ENCODE measurements around the gene SNED1. TPM values are rescaled to one million over a fixed set of nuclear protein-coding genes. Genes with fewer than 3 reads are reported as not detected.

The SNED1 gene
- total and polyA plus RNA-seq, 9 of the 15 experiments (the other 6 are each of a cell fraction or from before 2014, with no cell fraction given), result 0.03 to 0.07 (median 0.05) TPM; not detected in 5

- no peaks in the 10 kb centered on the region for H3K36me3 ChIP-seq (ENCODE audit: control insufficient read depth, insufficient read depth, low read length)
- POLR2A ChIA-PET, result no interaction called here
These were observed 44.7 kb upstream of the SNED1 start for GRCh38 chr2:240953426-240954410.

More at GRCh38 chr2:240953426-240954410, 44.7 kb upstream of the SNED1 start:
- Histone ChIP-seq H3K9me3 (replicated peaks; ENCODE audit: control insufficient read depth, insufficient read depth, low read depth, low read length) (no peaks in the 10 kb centered on the region), H3K27me3 (ENCODE audit: control insufficient read depth in 2 of 2, insufficient read depth in 2 of 2, low read length in 2 of 2) (peaks cover 0 to 29% of the 10 kb centered on the region in 2 experiments; a peak in 2 of 5 replicates), H3K4me1 (replicated peaks in 1 of 2; ENCODE audit: control insufficient read depth in 2 of 2, insufficient read depth in 2 of 2, low read length in 2 of 2) (no peaks in the 10 kb centered on the region), H2AFZ (ENCODE audit: low read depth, low read length) (no peak overlapping the region), H3K79me2 (ENCODE audit: control insufficient read depth, insufficient read depth, low read length) (no peaks in the 10 kb centered on the region), H3K9ac (ENCODE audit: insufficient read depth in 1 of 2, low read depth in 2 of 2, low read length in 2 of 2) (no peak overlapping the region), H4K20me1 (replicated peaks; ENCODE audit: control insufficient read depth, insufficient read depth, low read length) (no peaks in the 10 kb centered on the region), H3K27ac (ENCODE audit: extremely low read depth, low read depth, low read length) (no peak overlapping the region), H3K9me1 (ENCODE audit: control insufficient read depth, insufficient read depth, low read length) (no peaks in the 10 kb centered on the region), H3K4me3 (no peak overlapping the region), H3K4me2 (ENCODE audit: insufficient read depth, low read length) (no peak overlapping the region)
- ATAC-seq (no peak), FAIRE-seq (no peak), DNase-seq (ENCODE audit: extremely low read depth in 1 of 4, low spot score in 3 of 4) (no peak)
- 3% methylated on average over 11 of the region's 14 CpGs for WGBS (ENCODE audit: insufficient coverage, low coverage, missing lambda C conversion rate)
- intact Hi-C loops (cut with micrococcal nuclease), result no loop called here
- in situ Hi-C loops (cut with MboI), result no loop called here
- no TSS peak for BruUV-seq (replicated peaks)
- no peak for TF ChIP-seq CHD2 (IDR thresholded peaks at IDR 0.05; ENCODE audit: low read depth, low read length)
- TF ChIP-seq, protein P1, sequence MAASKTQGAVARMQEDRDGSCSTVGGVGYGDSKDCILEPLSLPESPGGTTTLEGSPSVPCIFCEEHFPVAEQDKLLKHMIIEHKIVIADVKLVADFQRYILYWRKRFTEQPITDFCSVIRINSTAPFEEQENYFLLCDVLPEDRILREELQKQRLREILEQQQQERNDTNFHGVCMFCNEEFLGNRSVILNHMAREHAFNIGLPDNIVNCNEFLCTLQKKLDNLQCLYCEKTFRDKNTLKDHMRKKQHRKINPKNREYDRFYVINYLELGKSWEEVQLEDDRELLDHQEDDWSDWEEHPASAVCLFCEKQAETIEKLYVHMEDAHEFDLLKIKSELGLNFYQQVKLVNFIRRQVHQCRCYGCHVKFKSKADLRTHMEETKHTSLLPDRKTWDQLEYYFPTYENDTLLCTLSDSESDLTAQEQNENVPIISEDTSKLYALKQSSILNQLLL (CRISPR knock-in tag; IDR thresholded peaks at IDR 0.05; ENCODE audit: borderline replicate concordance), result no peak
- no peak for TF ChIP-seq ZEB2 (IDR thresholded peaks at IDR 0.05)
- TF ChIP-seq ZBTB1 (CRISPR knock-in tag; IDR thresholded peaks at IDR 0.05; ENCODE audit: borderline replicate concordance, low read depth), result no peak
- no peak for TF ChIP-seq SNIP1 (IDR thresholded peaks at IDR 0.05; ENCODE audit: low read depth)
- TF ChIP-seq TGIF2 (CRISPR knock-in tag; IDR thresholded peaks at IDR 0.05), result no peak
- TF ChIP-seq ZNF717 (CRISPR knock-in tag; IDR thresholded peaks at IDR 0.05), result no peak
- no peak for TF ChIP-seq E2F6 (IDR thresholded peaks at IDR 0.05; ENCODE audit: borderline replicate concordance in 1 of 2, extremely low read depth in 1 of 2, insufficient read depth in 1 of 2, insufficient read length in 1 of 2, low read depth in 1 of 2, low read length in 1 of 2, poor library complexity in 1 of 2, severe bottlenecking in 1 of 2)
- TF ChIP-seq, protein P2, sequence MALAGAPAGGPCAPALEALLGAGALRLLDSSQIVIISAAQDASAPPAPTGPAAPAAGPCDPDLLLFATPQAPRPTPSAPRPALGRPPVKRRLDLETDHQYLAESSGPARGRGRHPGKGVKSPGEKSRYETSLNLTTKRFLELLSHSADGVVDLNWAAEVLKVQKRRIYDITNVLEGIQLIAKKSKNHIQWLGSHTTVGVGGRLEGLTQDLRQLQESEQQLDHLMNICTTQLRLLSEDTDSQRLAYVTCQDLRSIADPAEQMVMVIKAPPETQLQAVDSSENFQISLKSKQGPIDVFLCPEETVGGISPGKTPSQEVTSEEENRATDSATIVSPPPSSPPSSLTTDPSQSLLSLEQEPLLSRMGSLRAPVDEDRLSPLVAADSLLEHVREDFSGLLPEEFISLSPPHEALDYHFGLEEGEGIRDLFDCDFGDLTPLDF (CRISPR knock-in tag; IDR thresholded peaks at IDR 0.05), result no peak
- TF ChIP-seq ZNF395 (CRISPR knock-in tag; IDR thresholded peaks at IDR 0.05), result no peak
- TF ChIP-seq NFE2 (IDR thresholded peaks at IDR 0.05; ENCODE audit: low read depth), result no peak
- CTCF ChIA-PET (ENCODE audit: low intra/inter-chr PET ratio), result no interaction called here
